NCI-H2081 treated with DMSO at 0.1 percent for 48 hours (cell line): ENCODE results near the gene CLDN15.
"Not testable (repeated sequence)": the region's sequence is repeated elsewhere in the genome, so short reads cannot be mapped to it uniquely, and the experiment has no call there.

ENCODE experiments used
- DNase-seq: peaks from one replicate; lab custom pipeline; 2025; lab: John Stamatoyannopoulos, UW

CLDN15 gene

GRCh38 chr7:101222275-101222830 is 15.2 kb downstream of the CLDN15 start:
- DNase-seq, result no peak

GRCh38 chr7:101220295-101220694 is 17.3 kb downstream of the CLDN15 start:
- no peak for DNase-seq

DNA sequence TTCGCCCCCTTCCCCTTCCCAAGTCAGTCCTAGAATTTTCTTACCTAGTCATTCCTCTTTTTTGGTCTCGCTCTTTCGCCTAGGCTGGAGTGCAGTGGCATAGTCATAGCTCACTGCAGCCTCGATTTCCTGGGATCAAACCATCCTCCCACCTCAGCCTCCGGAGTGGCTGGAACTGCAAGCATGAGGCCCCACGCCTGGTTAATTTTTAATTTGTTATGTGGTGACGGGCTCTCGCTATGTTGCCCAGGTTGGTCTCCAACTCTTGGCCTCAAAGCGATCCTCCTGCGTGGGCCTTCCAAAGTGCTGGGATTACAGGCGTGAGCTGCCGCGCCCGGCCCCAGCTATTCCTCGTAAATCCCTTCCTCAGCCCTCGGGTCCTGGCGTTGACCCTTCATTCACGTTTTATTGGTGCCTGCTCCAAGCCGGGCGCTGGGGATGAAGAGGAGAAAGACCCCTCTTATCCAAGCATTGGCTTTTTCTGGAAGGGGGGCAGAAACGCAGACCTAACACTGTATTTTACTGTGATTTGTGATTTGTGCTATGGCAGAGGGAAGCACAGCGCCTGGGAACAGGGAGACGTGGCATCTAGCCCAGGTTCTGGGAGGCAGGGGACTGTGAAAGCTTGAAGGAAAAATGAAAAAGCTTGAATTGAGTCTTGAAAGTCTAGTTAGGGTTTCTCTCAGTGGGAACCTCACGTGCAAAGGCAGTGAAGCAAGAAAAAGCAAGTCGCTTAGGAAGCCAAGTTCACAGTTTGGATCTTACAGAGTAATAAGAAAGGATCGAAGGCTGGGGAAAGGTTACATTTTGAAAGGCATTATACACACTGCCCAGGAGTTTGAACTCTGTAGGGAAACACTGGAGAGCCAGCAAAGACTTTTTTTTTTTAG is 19.1 kb downstream of the CLDN15 start:
- no peak for DNase-seq

- peak; percentile 87 for DNase-seq
These were observed 20.0 kb downstream of the CLDN15 start, which contains the start of the genes PLOD3 and ZNHIT1 for GRCh38 chr7:101217388-101218235. TSS of gene PLOD3 (minus strand) at chr7:101217581. CDS start at chr7:101217274, 307 bp downstream. TSS of gene ZNHIT1 (plus strand) at chr7:101218165. CDS start at chr7:101218196, 31 bp downstream.

DNA sequence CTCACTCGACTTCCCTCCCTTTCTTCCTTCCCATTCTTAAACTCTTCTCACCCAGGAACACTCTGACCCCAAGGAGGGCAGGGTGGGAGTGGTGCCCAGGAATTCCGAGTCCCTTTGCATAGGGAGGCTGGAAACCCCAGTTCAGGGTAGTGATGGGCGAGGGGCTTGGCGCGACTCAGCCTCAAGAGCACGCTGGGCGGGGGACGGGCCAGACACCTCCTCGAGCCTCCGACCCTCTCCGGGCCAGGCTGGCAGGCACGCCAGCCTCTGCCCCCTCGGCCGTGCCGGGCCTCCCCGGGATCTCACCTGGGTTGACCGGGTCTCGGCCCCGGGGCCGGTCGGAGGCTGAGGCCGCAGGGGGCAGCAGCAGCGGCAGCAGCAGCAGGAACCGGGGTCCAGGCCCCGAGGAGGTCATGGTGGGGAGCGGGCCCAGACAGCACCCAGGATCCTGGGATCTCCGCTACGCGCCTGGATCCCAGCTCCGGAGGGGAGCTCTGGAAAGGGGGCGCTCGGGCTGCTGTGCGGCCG is 20.7 kb downstream of the CLDN15 start:
- no peak for DNase-seq

- no peak for DNase-seq
These were observed 21.4 kb downstream of the CLDN15 start for GRCh38 chr7:101216001-101216859.

DNA sequence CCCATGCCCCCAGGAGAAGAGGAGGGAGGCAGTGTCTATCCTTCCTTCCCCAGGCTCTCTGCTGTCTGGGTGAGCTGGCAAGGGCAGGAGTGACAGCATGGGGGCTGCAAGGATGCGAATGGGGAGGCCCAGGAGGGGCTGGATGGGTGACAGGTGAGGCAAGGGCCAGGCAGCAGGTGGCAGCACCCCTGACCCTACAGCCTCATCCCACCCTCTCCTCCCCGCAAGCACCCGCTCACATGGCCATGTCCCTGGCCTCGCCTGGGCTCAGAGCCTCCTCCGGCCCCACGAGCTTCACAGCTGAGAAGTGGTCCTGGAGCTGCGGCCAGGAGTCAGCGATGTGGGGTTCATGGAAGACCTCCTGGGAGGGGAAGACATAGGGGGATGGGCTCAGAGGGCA is 25.6 kb downstream of the CLDN15 start:
- DNase-seq, result no peak

DNA sequence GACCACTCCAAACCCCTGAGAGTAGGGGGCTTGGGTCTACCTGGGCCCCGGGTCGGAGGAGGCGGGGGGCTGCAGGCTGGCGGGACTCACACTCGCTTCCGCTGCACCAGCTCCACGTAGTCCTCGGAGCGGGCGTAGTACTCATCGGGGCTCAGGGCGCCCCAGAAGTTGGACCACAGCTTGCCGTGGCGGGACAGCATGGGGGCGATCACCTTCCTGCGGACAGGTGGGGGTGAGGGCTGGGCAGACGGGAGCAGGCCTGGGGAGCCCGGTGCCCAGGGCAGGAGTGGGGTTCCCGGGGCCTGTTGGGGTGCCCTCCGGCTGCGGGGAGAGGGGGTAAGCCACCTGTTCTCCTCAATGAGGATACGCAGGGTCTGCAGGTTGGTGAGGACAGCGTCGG is 26.1 kb downstream of the CLDN15 start:
- DNase-seq, result no peak

GRCh38 chr7:101210143-101210542 is 27.5 kb downstream of the CLDN15 start:
- DNase-seq, result no peak

DNA sequence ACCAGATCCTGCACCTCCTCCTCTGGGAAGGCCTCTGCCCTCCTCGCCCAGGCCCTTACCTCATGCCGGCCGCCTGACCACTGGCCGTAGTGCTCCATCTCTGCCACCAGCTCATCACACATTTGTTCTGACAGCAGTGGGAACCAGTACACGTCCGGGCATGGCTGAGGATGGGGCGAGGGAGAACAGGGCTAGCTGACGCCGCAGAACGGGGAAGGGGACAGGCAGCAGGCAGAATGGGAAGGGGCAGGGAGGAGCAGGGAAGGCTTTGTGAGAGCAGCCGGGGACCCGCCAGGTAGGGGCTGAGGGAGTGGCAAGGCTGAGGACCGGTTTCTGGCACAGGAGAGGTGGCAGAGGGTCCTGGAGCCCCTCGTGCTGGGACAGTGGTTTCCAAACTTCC is 28.8 kb downstream of the CLDN15 start:
- DNase-seq, result no peak

DNA sequence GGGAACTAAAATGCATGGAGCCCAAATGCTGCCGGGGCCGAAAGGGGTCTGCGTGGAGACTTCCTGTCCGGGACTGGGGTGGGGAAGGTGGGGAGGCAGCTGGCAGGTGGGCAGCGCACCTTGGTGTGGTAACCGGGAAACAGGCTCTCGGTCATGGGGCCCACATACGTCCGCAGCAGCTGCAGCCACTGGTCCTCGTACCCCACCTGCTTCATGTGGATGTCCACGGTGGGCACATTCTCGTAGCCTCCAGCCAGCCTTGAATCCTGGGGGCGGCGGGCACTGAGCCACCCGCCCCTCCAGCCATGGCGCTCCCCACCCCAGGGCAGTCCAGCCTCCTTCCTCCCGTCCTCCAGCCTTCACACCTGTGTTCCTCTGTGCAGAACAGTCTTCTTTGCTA is 30.1 kb downstream of the CLDN15 start:
- DNase-seq, result no peak

- DNase-seq, result no peak
These were observed 30.9 kb downstream of the CLDN15 start for GRCh38 chr7:101206665-101207042.

DNA sequence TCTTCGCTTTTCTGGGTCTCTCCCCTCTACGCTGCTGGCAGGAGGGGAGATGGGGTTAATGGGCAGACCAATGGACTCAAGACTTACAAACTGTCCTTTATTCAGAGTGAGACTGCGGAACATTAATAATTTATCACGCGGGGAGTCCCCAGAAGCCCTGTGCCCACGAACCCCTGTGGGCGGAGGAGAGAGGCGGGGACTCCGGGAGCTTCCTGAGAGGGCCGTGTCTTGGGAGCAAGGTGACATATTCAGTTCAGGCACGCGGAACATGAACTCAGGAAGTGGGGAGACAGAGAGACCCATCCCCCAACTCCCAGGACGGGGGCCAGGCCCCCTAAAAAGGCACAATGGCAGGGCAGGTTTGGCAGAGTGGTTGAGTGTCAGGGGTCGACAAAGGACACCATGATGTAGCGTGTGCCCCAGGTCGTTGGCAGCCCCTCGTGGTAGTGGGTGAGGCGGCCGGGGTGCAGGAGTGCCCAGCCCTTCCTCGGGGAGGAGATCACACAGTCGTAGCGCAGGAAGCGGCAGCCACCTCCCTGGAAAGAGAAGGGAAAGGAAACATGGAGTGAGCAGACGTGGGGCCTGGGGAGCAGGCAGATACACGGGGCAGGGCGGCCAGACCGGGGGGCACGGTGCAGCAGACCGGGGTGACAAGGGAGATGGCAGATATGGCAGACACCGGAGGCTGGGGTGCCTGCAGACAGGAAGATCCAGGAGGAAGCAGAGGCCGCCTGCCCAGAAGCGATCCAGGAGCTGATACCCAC is 31.5 kb downstream of the CLDN15 start:
- no peak for DNase-seq

DNA sequence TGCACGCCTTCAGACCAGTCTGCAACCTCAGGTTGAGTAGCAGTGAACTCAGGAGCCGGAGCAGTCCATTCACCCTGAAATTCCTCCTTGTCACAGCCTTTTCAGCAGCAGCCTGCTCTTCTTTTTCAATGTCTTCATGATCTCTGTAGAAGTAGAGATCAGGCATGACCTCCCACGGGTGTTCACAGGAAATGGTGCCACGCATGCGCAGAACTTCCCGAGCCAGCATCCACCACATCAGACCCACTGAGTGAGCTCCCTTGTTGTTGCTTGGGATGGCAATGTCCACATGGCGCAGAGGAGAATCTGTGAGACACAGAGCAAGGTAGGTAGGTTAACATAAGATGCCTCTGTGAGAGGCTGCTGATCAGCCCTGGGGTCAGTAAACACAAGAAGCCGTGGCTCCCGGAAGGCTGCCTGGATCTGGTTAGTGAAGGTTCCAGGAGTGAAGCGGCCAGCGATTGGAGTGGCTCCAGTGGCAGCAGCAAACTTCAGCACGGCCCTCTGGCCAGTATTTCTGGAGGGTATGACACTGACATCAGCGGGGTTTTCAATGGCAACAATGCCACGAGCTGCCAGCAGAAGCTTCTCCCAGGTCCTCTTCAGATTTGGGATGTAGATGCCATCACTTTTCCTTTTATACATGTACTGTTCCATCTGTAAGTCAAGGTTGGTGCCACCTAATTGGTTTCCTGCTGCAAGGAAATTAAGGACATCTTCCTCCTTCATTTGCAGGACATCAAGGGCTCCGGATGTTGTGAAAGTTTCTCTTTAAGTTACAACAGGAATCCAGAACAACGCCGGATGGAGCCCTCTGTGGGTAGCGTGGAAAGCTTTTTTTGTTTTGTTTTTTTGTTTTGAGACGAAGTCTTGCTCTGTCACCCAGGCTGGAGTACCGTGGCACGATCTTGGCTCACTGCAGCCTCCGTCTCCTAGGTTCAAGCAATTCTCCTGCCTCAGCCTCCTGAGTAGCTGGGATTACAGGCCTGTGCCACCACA is 33.6 kb downstream of the CLDN15 start:
- DNase-seq, result not testable (repeated sequence)

DNA sequence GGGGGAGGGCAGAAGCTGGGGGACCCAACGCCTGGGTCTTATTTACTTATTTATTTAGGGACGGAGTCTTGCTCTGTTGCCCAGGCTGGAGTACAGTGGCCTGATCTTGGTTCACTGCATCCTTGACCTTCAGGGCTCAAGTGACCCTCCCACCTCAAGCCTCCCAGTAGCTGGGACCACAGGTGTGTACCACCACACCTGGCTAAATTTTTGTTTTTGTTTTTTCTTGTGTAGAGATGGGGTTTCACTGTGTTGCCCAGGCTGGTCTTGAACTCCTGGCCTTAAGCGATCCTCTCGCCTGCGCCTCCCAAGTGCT is 35.0 kb downstream of the CLDN15 start:
- no peak for DNase-seq

DNA sequence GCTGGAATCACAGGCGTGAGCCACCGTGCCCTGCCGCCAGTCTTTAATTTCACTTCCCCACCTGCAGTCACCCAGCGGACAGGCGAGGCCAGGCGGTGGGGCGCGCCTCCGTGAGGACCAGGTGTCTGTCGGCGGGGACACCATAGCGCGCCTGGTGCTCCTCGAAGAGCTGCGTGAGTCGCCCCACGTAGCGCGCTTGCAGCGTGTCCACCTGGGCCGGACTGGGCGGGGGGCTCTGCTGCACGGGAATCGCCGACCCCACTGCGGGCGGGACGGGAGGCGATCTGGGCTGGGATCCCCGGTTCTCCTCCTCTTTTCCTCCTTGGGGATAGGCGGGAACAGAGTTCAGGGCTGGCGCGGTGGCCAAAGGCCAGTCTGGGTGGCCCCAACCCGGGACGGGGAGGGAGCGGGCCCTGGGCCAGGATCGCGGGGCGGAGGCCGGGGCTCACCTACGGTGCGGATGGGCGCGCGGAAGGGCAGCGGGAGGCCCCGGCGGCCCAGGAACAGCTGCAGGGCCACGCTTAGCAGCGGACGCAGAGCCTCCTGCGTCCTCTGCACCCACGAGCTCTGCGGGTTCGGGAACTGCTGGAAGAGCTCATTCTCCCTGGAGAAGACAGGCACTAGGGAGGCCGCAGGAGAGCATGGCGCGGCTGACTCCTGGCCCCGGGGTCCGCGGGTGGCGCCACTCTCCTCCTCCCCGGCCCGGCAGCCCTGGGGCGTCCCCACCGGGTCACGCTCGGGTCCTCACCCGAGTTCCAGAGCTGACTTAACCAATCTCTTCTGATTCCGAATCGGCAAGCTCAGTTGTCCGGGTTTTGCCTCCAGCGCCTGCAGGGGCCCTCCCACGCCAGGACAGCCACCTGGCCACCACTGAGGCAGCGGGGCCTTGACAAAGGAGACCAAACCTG is 35.7 kb downstream of the CLDN15 start:
- DNase-seq, result no peak

GRCh38 chr7:101200862-101201599 is 36.6 kb downstream of the CLDN15 start, which contains the start of gene MOGAT3:
TSS of gene MOGAT3 (minus strand) at chr7:101201036. CDS start at chr7:101200854, 182 bp downstream.
- DNase-seq, result no peak

- no peak for DNase-seq
These were observed 37.1 kb downstream of the CLDN15 start for GRCh38 chr7:101200504-101200861.
